GM21619 (cell line): ENCODE data around the gene PTPRG.

Source experiments
- ATAC-seq: cut with Tn5 transposase; IDR thresholded peaks from one replicate; pipeline ENCODE4 v1.9.1; 2021; ENCODE audit not compliant: unreplicated experiment

Gene PTPRG

GRCh38 chr3:61910732-61911131 is 349.4 kb downstream of the PTPRG start:
- peak; percentile 41 for ATAC-seq

- ATAC-seq = peak; percentile 77
Measured at GRCh38 chr3:61912158-61912557, 350.8 kb downstream of the PTPRG start.

GRCh38 chr3:61913701-61914100 is 352.3 kb downstream of the PTPRG start:
- no peak for ATAC-seq

- no peak for ATAC-seq
Measured at GRCh38 chr3:61914276-61914675, 352.9 kb downstream of the PTPRG start.

GRCh38 chr3:61915296-61915695 is 353.9 kb downstream of the PTPRG start:
- no peak for ATAC-seq

- no peak for ATAC-seq
Measured at GRCh38 chr3:61919371-61919770, 358.0 kb downstream of the PTPRG start.

GRCh38 chr3:61922118-61922517 is 360.7 kb downstream of the PTPRG start:
- ATAC-seq = no peak

GRCh38 chr3:61924090-61924735 is 362.8 kb downstream of the PTPRG start:
- no peak for ATAC-seq

GRCh38 chr3:61924991-61925390 is 363.6 kb downstream of the PTPRG start:
- no peak for ATAC-seq

GRCh38 chr3:61925721-61926120 is 364.4 kb downstream of the PTPRG start:
- ATAC-seq = no peak

- no peak for ATAC-seq
Measured at GRCh38 chr3:61926923-61927322, 365.6 kb downstream of the PTPRG start.

- ATAC-seq = no peak
Measured at GRCh38 chr3:61927332-61927731, 366.0 kb downstream of the PTPRG start.

- ATAC-seq = no peak
Measured at GRCh38 chr3:61928039-61928438, 366.7 kb downstream of the PTPRG start.

- ATAC-seq = no peak
Measured at GRCh38 chr3:61928776-61929314, 367.5 kb downstream of the PTPRG start.

GRCh38 chr3:61929617-61930016 is 368.2 kb downstream of the PTPRG start:
- no peak for ATAC-seq

GRCh38 chr3:61932499-61932898 is 371.1 kb downstream of the PTPRG start:
- ATAC-seq = no peak

- no peak for ATAC-seq
Measured at GRCh38 chr3:61933798-61934504, 372.6 kb downstream of the PTPRG start.

GRCh38 chr3:61934505-61934871 is 373.1 kb downstream of the PTPRG start:
- no peak for ATAC-seq

- no peak for ATAC-seq
Measured at GRCh38 chr3:61935814-61936213, 374.4 kb downstream of the PTPRG start.

GRCh38 chr3:61936344-61936937 is 375.1 kb downstream of the PTPRG start:
- ATAC-seq = peak; percentile 62

GRCh38 chr3:61937477-61937876 is 376.1 kb downstream of the PTPRG start:
- ATAC-seq = no peak

GRCh38 chr3:61938878-61939549 is 377.6 kb downstream of the PTPRG start:
- no peak for ATAC-seq
